Smooth muscle cell (in vitro differentiated cells): ENCODE data around the gene KIF3B. TPM values are rescaled to one million over a fixed set of nuclear protein-coding genes. Genes with fewer than 3 reads are reported as not detected.

Experiments
- DNase-seq: peaks from one replicate; lab custom pipeline; 2025; ENCODE audit not compliant: unreplicated experiment; lab: John Stamatoyannopoulos, UW
- H2AFZ ChIP-seq: fragments of 200-600 bp; sonication (generic); 2 replicates; pipeline ENCODE4 v1.6.0; 2016; ENCODE audit warnings: antibody characterized with exemption, low read depth, mild to moderate bottlenecking
- H3F3A ChIP-seq: fragments of 200-600 bp; sonication (generic); 2 replicates; pipeline ENCODE4 v1.6.0; 2017; ENCODE audit warnings: antibody characterized with exemption, low read depth
- H3K27ac ChIP-seq: fragments of 200-600 bp; sonication (generic); 2 replicates; pipeline ENCODE4 v1.5.1; 2016; ENCODE audit warnings: low read depth, mild to moderate bottlenecking
- H3K27me3 ChIP-seq: fragments of 200-600 bp; sonication (generic); 2 replicates; pipeline ENCODE4 v1.6.1; 2016; ENCODE audit warnings: low read depth, mild to moderate bottlenecking
- H3K36me3 ChIP-seq: fragments of 200-600 bp; sonication (generic); 2 replicates; pipeline ENCODE4 v1.5.1; 2016; ENCODE audit warnings: low read depth
- H3K4me1 ChIP-seq: fragments of 200-600 bp; sonication (generic); 2 replicates; pipeline ENCODE4 v1.5.1; 2016; ENCODE audit warnings: low read depth
- H3K4me2 ChIP-seq: fragments of 200-600 bp; sonication (generic); 2 replicates; pipeline ENCODE4 v1.6.0; 2016; ENCODE audit warnings: mild to moderate bottlenecking
- H3K4me3 ChIP-seq: fragments of 200-600 bp; sonication (generic); 2 replicates; pipeline ENCODE4 v1.5.1; 2016; ENCODE audit warnings: mild to moderate bottlenecking
- H3K79me2 ChIP-seq: fragments of 200-600 bp; sonication (generic); 2 replicates; pipeline ENCODE4 v1.6.0; 2016; ENCODE audit warnings: low read depth, mild to moderate bottlenecking
- H3K9ac ChIP-seq: fragments of 200-600 bp; sonication (generic); 2 replicates; pipeline ENCODE4 v1.6.0; 2016; ENCODE audit warnings: low read depth
- H3K9me3 ChIP-seq: fragments of 200-600 bp; sonication (generic); replicated peaks from 2 replicates; pipeline ENCODE4 v1.5.1; 2016; ENCODE audit warnings: low read depth
- H4K20me1 ChIP-seq: fragments of 200-600 bp; sonication (generic); 2 replicates; pipeline ENCODE4 v1.6.0; 2016; ENCODE audit warnings: low read depth
- CTCF ChIP-seq: fragments of 200-600 bp; sonication (generic); IDR thresholded peaks from 2 replicates; pipeline ENCODE4 v1.5.1; 2017; ENCODE audit warnings: borderline replicate concordance, mild to moderate bottlenecking, antibody characterized with exemption; ENCODE audit not compliant: insufficient read depth, poor library complexity, severe bottlenecking
- WGBS: methylation state at CpG from one replicate; pipeline ENCODE4 v1.1.7; 2016; ENCODE audit warnings: low lambda C conversion rate; 5-methylcytosine and 5-hydroxymethylcytosine counted together
- polyA plus RNA-seq: library from polyadenylated mRNA; unstranded; fragments of >200 nt; fragmentation: Nextera tagmentation; extraction: Ambion mirVana; gene quantifications from 2 replicates; pipeline ENCODE4 v1.2.1, GENCODE V29; 2016
- total RNA-seq: library from RNA; depleted of rRNA; stranded (reverse); fragments of >200 nt; gene quantifications from 2 replicates; pipeline ENCODE4 v1.2.3, GENCODE V29; 2014

KIF3B gene
- total and polyA plus RNA-seq, 2 experiments from 2014 or later: 8.2 to 20.0 TPM

- no peaks in the 10 kb centered on the region for H3K36me3 ChIP-seq
- H3K27ac ChIP-seq: no peak overlapping the region
- H3K4me1 ChIP-seq: peaks cover 11% of the 10 kb centered on the region
- H3F3A ChIP-seq: peaks cover 8% of the 10 kb centered on the region
- H3K4me2 ChIP-seq: no peak overlapping the region
- H3K4me3 ChIP-seq: no peak overlapping the region
- WGBS: 59% methylated on average over 3 of the region's 3 CpGs
- DNase-seq: no peak
- no peak for TF ChIP-seq CTCF
- no peak overlapping the region for H2AFZ ChIP-seq
- H3K9ac ChIP-seq: no peak overlapping the region
- H3K79me2 ChIP-seq: no peaks in the 10 kb centered on the region
- H3K9me3 ChIP-seq: no peaks in the 10 kb centered on the region
- no peaks in the 10 kb centered on the region for H3K27me3 ChIP-seq
- H4K20me1 ChIP-seq: no peaks in the 10 kb centered on the region
These were observed 66.0 kb downstream of the KIF3B start for GRCh38 chr20:32343439-32343838.

GRCh38 chr20:32344835-32345506 is 67.5 kb downstream of the KIF3B start:
- no peak overlapping the region for H3K4me3 ChIP-seq
- H3K27me3 ChIP-seq: no peaks in the 10 kb centered on the region

GRCh38 chr20:32348207-32348606 is 70.8 kb downstream of the KIF3B start:
- H3K79me2 ChIP-seq: no peaks in the 10 kb centered on the region
- WGBS: 83% methylated on average over 3 of the region's 3 CpGs
- no peak overlapping the region for H3K9ac ChIP-seq
- H3K4me2 ChIP-seq: no peak overlapping the region
- no peaks in the 10 kb centered on the region for H3K27me3 ChIP-seq
- H3K4me3 ChIP-seq: no peak overlapping the region
- peaks cover 11% of the 10 kb centered on the region for H3K4me1 ChIP-seq
- H2AFZ ChIP-seq: no peak overlapping the region
- DNase-seq: no peak
- H4K20me1 ChIP-seq: no peaks in the 10 kb centered on the region
- H3F3A ChIP-seq: peaks cover 8% of the 10 kb centered on the region
- no peak for TF ChIP-seq CTCF
- H3K27ac ChIP-seq: no peak overlapping the region
- H3K9me3 ChIP-seq: no peaks in the 10 kb centered on the region
- H3K36me3 ChIP-seq: no peaks in the 10 kb centered on the region

More at GRCh38 chr20:32344835-32345506, 67.5 kb downstream of the KIF3B start:
- Histone ChIP-seq H3F3A (peaks cover 8% of the 10 kb centered on the region), H3K36me3 (no peaks in the 10 kb centered on the region), H3K4me2 (peak overlapping the region; percentile 13), H3K9me3 (no peaks in the 10 kb centered on the region), H3K27ac (no peak overlapping the region), H2AFZ (no peak overlapping the region), H3K4me1 (peaks cover 11% of the 10 kb centered on the region), H4K20me1 (no peaks in the 10 kb centered on the region), H3K79me2 (no peaks in the 10 kb centered on the region), H3K9ac (no peak overlapping the region)
- no peak for TF ChIP-seq CTCF
- DNase-seq: no peak
- WGBS: 45% methylated on average over 7 of the region's 7 CpGs

GRCh38 chr20:32350421-32350820 is 73.0 kb downstream of the KIF3B start:
- H3K4me1 ChIP-seq: no peaks in the 10 kb centered on the region
- H3K27me3 ChIP-seq: no peaks in the 10 kb centered on the region
- no peak for TF ChIP-seq CTCF
- no peaks in the 10 kb centered on the region for H3K36me3 ChIP-seq
- H4K20me1 ChIP-seq: no peaks in the 10 kb centered on the region
- no peak overlapping the region for H3K4me2 ChIP-seq
- DNase-seq: no peak
- no peaks in the 10 kb centered on the region for H3K9me3 ChIP-seq
- no peak overlapping the region for H3K9ac ChIP-seq
- 91% methylated on average over 3 of the region's 3 CpGs for WGBS
- H3K79me2 ChIP-seq: no peaks in the 10 kb centered on the region
- H3K27ac ChIP-seq: no peak overlapping the region
- no peak overlapping the region for H3K4me3 ChIP-seq
- no peak overlapping the region for H2AFZ ChIP-seq
- peaks cover 13% of the 10 kb centered on the region for H3F3A ChIP-seq
